PFSK-1 (cell line): Measurements from ENCODE around the gene CARHSP1.

Source experiments
- FOXP2 ChIP-seq: optimal IDR thresholded peaks from 2 replicates; pipeline ENCODE3; 2011; ENCODE audit warnings: borderline replicate concordance, control low read depth, inconsistent platforms; ENCODE audit not compliant: insufficient read depth; ENCODE audit errors: extremely low read length, extremely low read depth
- POLR2AphosphoS5 ChIP-seq: IDR thresholded peaks from 2 replicates; pipeline ENCODE4 v1.6.1; 2012; ENCODE audit warnings: low read depth, mild to moderate bottlenecking, control low read depth, low read length, moderate library complexity
- SIN3A ChIP-seq: IDR thresholded peaks from 2 replicates; pipeline ENCODE4 v1.6.1; 2012; ENCODE audit warnings: mild to moderate bottlenecking, low read length, moderate library complexity, borderline replicate concordance; ENCODE audit not compliant: insufficient read depth
- TAF1 ChIP-seq: IDR thresholded peaks from 2 replicates; pipeline ENCODE4 v1.6.1; 2012; ENCODE audit warnings: low read length, control low read depth, borderline replicate concordance; ENCODE audit not compliant: insufficient read depth
- TF ChIP-seq, protein P1 (sequence below), 2 experiments: IDR thresholded peaks; 2 replicates each; pipeline versions ENCODE4 v1.6.1 to v1.8.0; 2011 to 2012; ENCODE audit warnings: low read depth in 2 of 2, low read length in 2 of 2, control low read depth in 1 of 2, inconsistent platforms in 1 of 2, mild to moderate bottlenecking in 1 of 2, moderate library complexity in 1 of 2; ENCODE audit not compliant: insufficient read depth in 1 of 2

The CARHSP1 gene

DNA sequence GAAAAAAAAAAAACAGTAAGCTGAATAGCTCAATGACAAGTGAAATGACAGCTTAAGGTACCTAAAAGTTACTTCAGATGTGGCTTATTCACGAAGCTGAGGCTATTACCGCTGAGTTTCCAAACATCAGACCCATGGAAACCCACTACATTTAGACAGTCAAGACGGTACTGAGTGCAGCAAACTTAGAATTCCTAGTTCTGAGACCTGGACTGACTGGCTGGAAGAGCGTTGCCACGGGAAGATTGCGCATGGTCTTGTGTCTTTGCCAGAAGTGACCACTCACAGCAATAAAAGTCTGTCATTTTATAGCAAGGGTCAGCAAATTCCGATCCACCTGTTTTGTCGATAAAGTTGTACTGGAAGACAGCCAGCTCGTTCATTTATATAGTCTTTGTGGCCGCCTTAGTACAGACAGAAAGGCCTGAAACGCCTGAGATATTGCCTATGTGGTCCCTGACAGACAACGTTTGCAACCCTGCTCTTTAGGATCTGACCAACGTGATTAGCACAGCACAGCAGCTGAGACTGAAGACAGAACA is 32.6 kb upstream of the CARHSP1 start:
- TF ChIP-seq SIN3A (no peak), TAF1 (no peak), POLR2AphosphoS5 (no peak)

DNA sequence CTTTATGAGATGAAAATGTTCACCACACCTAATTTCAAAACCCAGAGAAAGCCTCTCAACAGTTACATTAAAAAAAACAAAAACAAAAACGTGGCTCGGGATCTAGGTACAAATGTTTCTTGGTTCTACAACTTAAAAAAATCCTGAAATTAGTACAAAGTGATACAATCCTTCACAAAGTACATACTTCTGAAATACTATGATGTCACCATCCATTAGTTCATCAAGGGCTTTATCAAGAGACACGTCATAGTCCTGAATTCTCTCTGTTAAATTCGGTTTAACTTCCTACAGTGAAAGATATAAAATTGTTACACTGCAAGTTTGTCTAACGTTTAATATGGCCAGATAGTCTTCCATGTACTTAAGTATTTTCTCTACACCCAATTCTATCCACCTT is 31.5 kb upstream of the CARHSP1 start:
- TF ChIP-seq, protein P1, sequence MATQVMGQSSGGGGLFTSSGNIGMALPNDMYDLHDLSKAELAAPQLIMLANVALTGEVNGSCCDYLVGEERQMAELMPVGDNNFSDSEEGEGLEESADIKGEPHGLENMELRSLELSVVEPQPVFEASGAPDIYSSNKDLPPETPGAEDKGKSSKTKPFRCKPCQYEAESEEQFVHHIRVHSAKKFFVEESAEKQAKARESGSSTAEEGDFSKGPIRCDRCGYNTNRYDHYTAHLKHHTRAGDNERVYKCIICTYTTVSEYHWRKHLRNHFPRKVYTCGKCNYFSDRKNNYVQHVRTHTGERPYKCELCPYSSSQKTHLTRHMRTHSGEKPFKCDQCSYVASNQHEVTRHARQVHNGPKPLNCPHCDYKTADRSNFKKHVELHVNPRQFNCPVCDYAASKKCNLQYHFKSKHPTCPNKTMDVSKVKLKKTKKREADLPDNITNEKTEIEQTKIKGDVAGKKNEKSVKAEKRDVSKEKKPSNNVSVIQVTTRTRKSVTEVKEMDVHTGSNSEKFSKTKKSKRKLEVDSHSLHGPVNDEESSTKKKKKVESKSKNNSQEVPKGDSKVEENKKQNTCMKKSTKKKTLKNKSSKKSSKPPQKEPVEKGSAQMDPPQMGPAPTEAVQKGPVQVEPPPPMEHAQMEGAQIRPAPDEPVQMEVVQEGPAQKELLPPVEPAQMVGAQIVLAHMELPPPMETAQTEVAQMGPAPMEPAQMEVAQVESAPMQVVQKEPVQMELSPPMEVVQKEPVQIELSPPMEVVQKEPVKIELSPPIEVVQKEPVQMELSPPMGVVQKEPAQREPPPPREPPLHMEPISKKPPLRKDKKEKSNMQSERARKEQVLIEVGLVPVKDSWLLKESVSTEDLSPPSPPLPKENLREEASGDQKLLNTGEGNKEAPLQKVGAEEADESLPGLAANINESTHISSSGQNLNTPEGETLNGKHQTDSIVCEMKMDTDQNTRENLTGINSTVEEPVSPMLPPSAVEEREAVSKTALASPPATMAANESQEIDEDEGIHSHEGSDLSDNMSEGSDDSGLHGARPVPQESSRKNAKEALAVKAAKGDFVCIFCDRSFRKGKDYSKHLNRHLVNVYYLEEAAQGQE (IDR thresholded peaks at IDR 0.05; ENCODE audit: insufficient read depth in 1 of 2, low read depth in 2 of 2, low read length in 2 of 2), result no peak
- TF ChIP-seq POLR2AphosphoS5 (no peak), TAF1 (no peak), SIN3A (no peak), FOXP2 (no peak)

GRCh38 chr16:8899709-8900317 is 31.0 kb upstream of the CARHSP1 start:
- TF ChIP-seq TAF1, result no peak
- no peak for TF ChIP-seq SIN3A
- TF ChIP-seq FOXP2, result no peak
- no peak for TF ChIP-seq POLR2AphosphoS5
- TF ChIP-seq, protein P1 (IDR thresholded peaks at IDR 0.05; ENCODE audit: insufficient read depth in 1 of 2, low read depth in 2 of 2, low read length in 2 of 2), result no peak

DNA sequence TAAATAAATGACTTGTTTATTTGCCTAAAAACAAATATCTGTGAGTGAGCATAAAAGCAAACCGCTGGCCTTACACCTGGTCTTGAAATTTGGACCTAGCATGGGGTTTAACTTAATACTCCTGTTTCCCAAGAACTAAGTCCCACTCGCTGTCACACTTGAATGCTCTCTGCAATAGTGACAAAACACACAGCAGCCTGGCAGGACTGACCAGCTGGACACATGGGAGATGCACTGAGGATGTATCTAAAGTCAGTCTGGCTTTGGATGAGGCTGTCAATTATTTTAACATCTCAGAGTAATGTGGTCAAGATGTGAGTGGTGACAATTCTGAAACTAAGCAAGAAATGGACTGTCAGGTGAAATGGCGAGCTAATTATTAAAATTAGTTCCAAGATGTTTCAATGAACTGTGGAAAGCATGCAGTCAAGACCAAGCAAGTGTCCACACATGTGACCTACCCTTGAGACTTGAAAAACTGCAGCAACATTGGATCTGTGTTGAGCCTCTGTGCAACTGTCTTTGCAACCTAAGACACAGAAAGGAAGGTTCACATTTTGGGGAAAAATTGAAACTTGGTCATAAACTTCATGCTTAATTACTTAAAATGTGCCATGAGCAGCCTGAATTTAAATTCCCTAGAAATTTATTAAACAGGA is 30.0 kb upstream of the CARHSP1 start:
- TF ChIP-seq FOXP2 (no peak), SIN3A (no peak), POLR2AphosphoS5 (no peak), TAF1 (no peak)
- TF ChIP-seq, protein P1 (IDR thresholded peaks at IDR 0.05; ENCODE audit: insufficient read depth in 1 of 2, low read depth in 2 of 2, low read length in 2 of 2), result no peak

DNA sequence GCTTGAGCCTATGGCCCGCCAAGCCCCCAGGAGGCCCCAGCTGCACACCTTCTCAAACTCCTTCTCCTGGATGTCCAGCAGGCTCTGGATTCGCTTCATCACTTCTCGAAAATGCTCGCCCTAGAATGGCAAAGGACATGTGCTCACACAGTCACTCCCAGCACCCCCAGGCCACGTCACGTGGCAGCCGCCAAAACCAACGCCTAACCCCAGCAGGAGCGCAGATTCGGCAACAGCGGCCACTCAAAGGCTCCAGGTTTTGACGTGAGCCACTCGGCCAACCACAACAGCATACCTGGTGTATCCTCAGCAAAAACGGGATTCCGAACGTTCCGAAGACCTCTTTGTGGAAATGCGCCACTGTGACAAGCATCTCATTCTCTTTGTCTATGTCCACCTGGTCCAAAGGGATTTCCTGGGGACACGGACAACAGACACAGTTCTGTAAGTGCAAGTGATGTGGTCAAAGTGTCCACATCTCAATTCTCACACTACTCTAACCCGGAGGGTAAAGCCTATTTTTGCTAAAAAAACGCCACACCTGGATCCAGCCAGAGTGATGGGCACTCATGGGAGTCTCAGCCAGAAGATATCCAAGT is 26.0 kb upstream of the CARHSP1 start:
- TF ChIP-seq SIN3A, result no peak

DNA sequence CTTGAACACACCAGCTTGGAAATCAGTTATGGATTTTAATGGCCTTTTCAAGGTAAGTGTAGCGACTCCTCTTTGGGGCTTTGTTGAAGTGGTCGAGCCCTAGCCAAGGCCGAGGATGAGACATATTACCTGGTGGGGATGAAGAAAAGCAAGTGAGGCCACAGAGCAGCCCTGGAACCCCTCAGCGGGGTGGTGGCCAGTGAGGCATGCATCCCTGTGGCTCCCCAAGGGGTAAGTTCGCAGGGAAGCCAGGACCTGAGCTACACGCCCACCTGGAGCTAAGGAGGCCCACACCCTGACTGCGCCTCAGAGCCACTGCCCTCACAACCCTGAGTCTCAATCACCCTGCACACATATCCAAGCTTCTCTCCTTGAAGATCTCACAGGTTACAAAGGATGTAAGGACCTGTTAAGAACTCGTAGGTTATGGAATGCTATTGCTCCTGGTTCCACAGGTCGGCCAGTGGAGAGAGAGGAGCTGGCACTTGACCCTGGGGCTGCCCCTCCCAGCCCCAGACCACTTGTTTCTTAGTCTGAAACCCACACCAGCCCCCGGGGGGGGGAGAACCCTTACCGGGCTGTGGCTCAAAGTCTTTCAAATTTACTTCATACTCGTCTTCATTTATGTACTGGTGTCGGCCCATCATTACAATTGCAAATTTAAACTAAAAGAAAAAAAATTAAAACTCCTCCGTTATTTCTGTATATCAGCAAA is 25.3 kb upstream of the CARHSP1 start:
- TF ChIP-seq TAF1 (no peak), POLR2AphosphoS5 (no peak), FOXP2 (no peak), SIN3A (no peak)
- TF ChIP-seq, protein P1 (IDR thresholded peaks at IDR 0.05; ENCODE audit: insufficient read depth in 1 of 2, low read depth in 2 of 2, low read length in 2 of 2), result no peak
